ENCODE data around the gene DHX30. TPM values are rescaled to one million over a fixed set of nuclear protein-coding genes. Genes with fewer than 3 reads are reported as not detected.
A peak's percentile ranks its signal among the peaks of the same experiment; 100 is the strongest.
"Not testable (repeated sequence)": the region's sequence is repeated elsewhere in the genome, so short reads cannot be mapped to it uniquely, and the experiment has no call there.

DHX30 gene
- total and polyA plus RNA-seq, 8 donors: 22.6 to 56.2 (median 43.9) TPM

- TF ChIP-seq POLR2A (IDR thresholded peaks at IDR 0.05): peak in 1 of 4 donors; percentile 13
- TF ChIP-seq EP300 (IDR thresholded peaks at IDR 0.05): no peak
- TF ChIP-seq POLR2AphosphoS5 (IDR thresholded peaks at IDR 0.05): peak in 1 of 3 donors; percentile 70
- TF ChIP-seq CTCF (IDR thresholded peaks at IDR 0.05): peak in 5 of 7 experiments; percentile 26 to 88 (median 77)
- Histone ChIP-seq H3K27me3 (no peaks in the 10 kb centered on the region), H3K36me3 (peaks cover 25 to 60% (median 55%) of the 10 kb centered on the region in 4 donors), H3K4me1 (peaks cover 16 to 31% (median 30%) of the 10 kb centered on the region in 4 donors), H3K9me3 (no peaks in the 10 kb centered on the region), H3K4me3 (peak overlapping the region; percentile 66 to 99 (median 96)), H3K27ac (peak overlapping the region; percentile 79 to 91 (median 87))
- intact Hi-C loops (cut with DNase I; ENCODE audit: low total_unique reads): no loop called here
- WGBS, 5 donors: 2 to 8% (median 3%) methylated on average over 18 to 77 of the region's 77 CpGs
- peak; percentile 80 to 95 for DNase-seq
These were observed 21.9 kb downstream of the DHX30 start for GRCh38 chr3:47824541-47825473.

GRCh38 chr3:47825590-47825989 is 22.7 kb downstream of the DHX30 start:
- Histone ChIP-seq H3K9me3 (no peaks in the 10 kb centered on the region), H3K36me3 (peaks cover 33 to 60% (median 55%) of the 10 kb centered on the region in 4 donors), H3K4me3 (peak overlapping the region; percentile 66 to 99 (median 96)), H3K27ac (peak overlapping the region; percentile 79 to 91 (median 87)), H3K27me3 (no peaks in the 10 kb centered on the region), H3K4me1 (peaks cover 16 to 31% (median 30%) of the 10 kb centered on the region in 4 donors)
- TF ChIP-seq CTCF (IDR thresholded peaks at IDR 0.05): no peak
- TF ChIP-seq POLR2A (IDR thresholded peaks at IDR 0.05): no peak
- TF ChIP-seq POLR2AphosphoS5 (IDR thresholded peaks at IDR 0.05): no peak
- no peak for TF ChIP-seq EP300 (IDR thresholded peaks at IDR 0.05)
- intact Hi-C loops (cut with DNase I; ENCODE audit: low total_unique reads): no loop called here
- WGBS, 5 donors: 12 to 25% (median 14%) methylated on average over 7 of the region's 7 CpGs
- peak in 1 of 2 donors; percentile 28 for DNase-seq

- DNase-seq; H3K4me3 ChIP-seq; intact Hi-C loops (cut with DNase I; ENCODE audit: low total_unique reads); H3K9me3 ChIP-seq; H3K27me3 ChIP-seq; H3K27ac ChIP-seq: not testable (repeated sequence)
- Histone ChIP-seq H3K36me3 (peaks cover 69 to 80% (median 79%) of the 10 kb centered on the region in 4 donors), H3K4me1 (peaks cover 11 to 25% (median 25%) of the 10 kb centered on the region in 4 donors)
- WGBS, 5 donors: 78 to 89% (median 85%) methylated on average over 9 of the region's 9 CpGs
These were observed 26.5 kb downstream of the DHX30 start for GRCh38 chr3:47829482-47829881.

GRCh38 chr3:47836986-47837385 is 34.0 kb downstream of the DHX30 start:
- H3K27ac ChIP-seq: no peak overlapping the region
- TF ChIP-seq CTCF (IDR thresholded peaks at IDR 0.05): no peak
- no peak for TF ChIP-seq EP300 (IDR thresholded peaks at IDR 0.05)
- TF ChIP-seq POLR2A (IDR thresholded peaks at IDR 0.05): no peak
- no peak for TF ChIP-seq POLR2AphosphoS5 (IDR thresholded peaks at IDR 0.05)
- H3K4me1 ChIP-seq: peaks cover 0 to 6% (median 0%) of the 10 kb centered on the region in 4 donors
- H3K36me3 ChIP-seq: peaks cover 81 to 100% (median 100%) of the 10 kb centered on the region in 4 donors
- 78 to 89% (median 85%) methylated on average over 7 of the region's 7 CpGs for WGBS, 5 donors
- H3K4me3 ChIP-seq: no peak overlapping the region
- no peaks in the 10 kb centered on the region for H3K27me3 ChIP-seq
- intact Hi-C loops (cut with DNase I; ENCODE audit: low total_unique reads): loop anchor here (5.0 kb wide), 2 partner anchors 155 to 320 kb away; no protein-coding TSS in a partner anchor
- H3K9me3 ChIP-seq: no peaks in the 10 kb centered on the region
- no peak for DNase-seq
